ENCODE measurements around the gene STK32B. TPM values are rescaled to one million over a fixed set of nuclear protein-coding genes. Genes with fewer than 3 reads are reported as not detected.

Gene STK32B
- total RNA-seq, 4 donors from 2014 or later, result 0.46 to 0.68 (median 0.49) TPM; not detected in 1

GRCh38 chr4:5444918-5445517 is 393.7 kb downstream of the STK32B start:
- Histone ChIP-seq H3K27ac (no peak overlapping the region), H3K36me3 (no peaks in the 10 kb centered on the region), H3K9me3 (no peaks in the 10 kb centered on the region), H3K4me3 (no peak overlapping the region), H3K27me3 (no peaks in the 10 kb centered on the region), H3K4me1 (no peaks in the 10 kb centered on the region)
- in situ Hi-C loops (cut with MboI; ENCODE audit: low sequenced_read_pairs in 4 of 4), result no loop called here
- DNase-seq (no peak), ATAC-seq (no peak)
- TF ChIP-seq POLR2A (IDR thresholded peaks at IDR 0.05), result no peak
- no peak for TF ChIP-seq CTCF (IDR thresholded peaks at IDR 0.05 in 4 of 5, conservative IDR thresholded peaks at IDR 0.05 in 1 of 5)
- intact Hi-C loops (cut with DNase I; ENCODE audit: low total_unique reads), result no loop called here

- Histone ChIP-seq H3K36me3 (no peaks in the 10 kb centered on the region), H3K27ac (no peak overlapping the region), H3K4me1 (no peaks in the 10 kb centered on the region), H3K9me3 (no peaks in the 10 kb centered on the region), H3K4me3 (no peak overlapping the region), H3K27me3 (no peaks in the 10 kb centered on the region)
- in situ Hi-C loops (cut with MboI; ENCODE audit: low sequenced_read_pairs in 4 of 4) (no loop called here), intact Hi-C loops (cut with DNase I; ENCODE audit: low total_unique reads) (no loop called here)
- no peak for TF ChIP-seq CTCF (IDR thresholded peaks at IDR 0.05 in 4 of 5, conservative IDR thresholded peaks at IDR 0.05 in 1 of 5)
- TF ChIP-seq POLR2A (IDR thresholded peaks at IDR 0.05), result no peak
- no peak for DNase-seq
- ATAC-seq, result no peak
These were observed 395.4 kb downstream of the STK32B start for GRCh38 chr4:5446595-5447226.

- Histone ChIP-seq H3K27me3 (no peaks in the 10 kb centered on the region), H3K9me3 (no peaks in the 10 kb centered on the region), H3K4me1 (no peaks in the 10 kb centered on the region), H3K4me3 (no peak overlapping the region), H3K36me3 (no peaks in the 10 kb centered on the region), H3K27ac (no peak overlapping the region)
- ATAC-seq, result no peak
- intact Hi-C loops (cut with DNase I; ENCODE audit: low total_unique reads) (no loop called here), in situ Hi-C loops (cut with MboI; ENCODE audit: low sequenced_read_pairs in 4 of 4) (no loop called here)
- DNase-seq, result no peak
- TF ChIP-seq POLR2A (IDR thresholded peaks at IDR 0.05) (no peak), CTCF (IDR thresholded peaks at IDR 0.05 in 4 of 5, conservative IDR thresholded peaks at IDR 0.05 in 1 of 5) (no peak)
These were observed 396.5 kb downstream of the STK32B start for GRCh38 chr4:5447755-5448154.

- Histone ChIP-seq H3K36me3 (no peaks in the 10 kb centered on the region), H3K27me3 (no peaks in the 10 kb centered on the region), H3K4me3 (no peak overlapping the region), H3K4me1 (no peaks in the 10 kb centered on the region), H3K9me3 (no peaks in the 10 kb centered on the region), H3K27ac (no peak overlapping the region)
- intact Hi-C loops (cut with DNase I; ENCODE audit: low total_unique reads) (no loop called here), in situ Hi-C loops (cut with MboI; ENCODE audit: low sequenced_read_pairs in 4 of 4) (no loop called here)
- DNase-seq (no peak), ATAC-seq (no peak)
- TF ChIP-seq POLR2A (IDR thresholded peaks at IDR 0.05) (no peak), CTCF (IDR thresholded peaks at IDR 0.05 in 4 of 5, conservative IDR thresholded peaks at IDR 0.05 in 1 of 5) (no peak)
These were observed 396.9 kb downstream of the STK32B start for GRCh38 chr4:5448221-5448620.

All from gastrocnemius medialis (tissue), 4 donors.